Measurements from ENCODE around the gene CAV3. TPM values are rescaled to one million over a fixed set of nuclear protein-coding genes. Genes with fewer than 3 reads are reported as not detected.

CAV3 gene
- total and polyA plus RNA-seq, 2 experiments from 2014 or later: not detected

- no peak for TF ChIP-seq ZNF462 (CRISPR knock-in tag; IDR thresholded peaks at IDR 0.05)
- no peak for TF ChIP-seq STAT1 (IDR thresholded peaks at IDR 0.05; ENCODE audit: unreplicated experiment)
- TF ChIP-seq POLR2AphosphoS5 (IDR thresholded peaks at IDR 0.05; ENCODE audit: low read depth): no peak
These were observed 28.0 kb upstream of the CAV3 start (continued) for GRCh38 chr3:8705575-8705974.

- ATAC-seq: no peak
- TF ChIP-seq ZNF462 (CRISPR knock-in tag; IDR thresholded peaks at IDR 0.05) (no peak), POLR2AphosphoS5 (IDR thresholded peaks at IDR 0.05; ENCODE audit: low read depth) (no peak), EZH2 (IDR thresholded peaks at IDR 0.05; ENCODE audit: low read depth, unreplicated experiment) (no peak), ZNF331 (CRISPR knock-in tag; IDR thresholded peaks at IDR 0.05; ENCODE audit: low read depth) (no peak), ZNF114 (CRISPR knock-in tag; IDR thresholded peaks at IDR 0.05) (no peak)
These were observed 24.3 kb upstream of the CAV3 start for GRCh38 chr3:8709287-8709686.

More at GRCh38 chr3:8709287-8709686, 24.3 kb upstream of the CAV3 start:
- H3K4me3 ChIP-seq: no peak overlapping the region
- H2AFZ ChIP-seq: no peak overlapping the region
- no peaks in the 10 kb centered on the region for H3K36me3 Mint-ChIP-seq (ENCODE audit: low read depth)
- H3K4me1 ChIP-seq (ENCODE audit: insufficient read depth): no peaks in the 10 kb centered on the region
- H3K9me2 ChIP-seq (ENCODE audit: insufficient read depth): no peaks in the 10 kb centered on the region
- no peak overlapping the region for H3K4me2 ChIP-seq
- H3K4me1 Mint-ChIP-seq: no peaks in the 10 kb centered on the region
- H3K4me3 Mint-ChIP-seq: no peak overlapping the region
- peaks cover 53% of the 10 kb centered on the region for H3K27me3 Mint-ChIP-seq (ENCODE audit: insufficient read depth, low read depth, poor library complexity)
- DNase-seq (ENCODE audit: low spot score): no peak
- peaks cover 49% of the 10 kb centered on the region for H3K27me3 ChIP-seq (ENCODE audit: insufficient read depth)
- H3K9me3 Mint-ChIP-seq: peaks cover 3% of the 10 kb centered on the region
- no peak overlapping the region for H3K27ac Mint-ChIP-seq
- no peaks in the 10 kb centered on the region for H3K36me3 ChIP-seq (ENCODE audit: insufficient read depth)
- H4K20me1 ChIP-seq (replicated peaks; ENCODE audit: insufficient read depth): no peaks in the 10 kb centered on the region; the same call in 1 of the 2 replicates
- H3K79me2 ChIP-seq (replicated peaks; ENCODE audit: insufficient read depth): no peaks in the 10 kb centered on the region
- H3K27ac ChIP-seq (ENCODE audit: low read depth): no peak overlapping the region
- H3F3A ChIP-seq (replicated peaks; ENCODE audit: low read depth): no peaks in the 10 kb centered on the region

All from GM23338 (cell line).